Mucosa of descending colon (tissue), 3 donors: ENCODE data around the gene FER. TPM values are rescaled to one million over a fixed set of nuclear protein-coding genes. Genes with fewer than 3 reads are reported as not detected.

Experiments used
- ATAC-seq: fragments of 200-7000 bp; cut with Tn5 transposase; one replicate; pipeline ENCODE4 v1.9.1; 2020; ENCODE audit warnings: mild to moderate bottlenecking, moderate library complexity
- DNase-seq, 3 donors: peaks; one replicate each; pipeline ENCODE4 v3.0.0-alpha.2; 2020
- H3K36me3 ChIP-seq: fragments of 200-600 bp; one replicate; pipeline ENCODE4 v1.8.0; 2021; ENCODE audit warnings: low read depth, mild to moderate bottlenecking
- H3K4me1 ChIP-seq: fragments of 200-600 bp; one replicate; pipeline ENCODE4 v1.8.0; 2021; ENCODE audit warnings: low read depth, mild to moderate bottlenecking
- H3K4me3 ChIP-seq: fragments of 200-600 bp; one replicate; pipeline ENCODE4 v1.8.0; 2021; ENCODE audit warnings: mild to moderate bottlenecking
- H3K9me3 ChIP-seq: fragments of 200-600 bp; one replicate; pipeline ENCODE4 v1.8.0; 2021; ENCODE audit warnings: mild to moderate bottlenecking
- CTCF ChIP-seq: fragments of 200-600 bp; IDR thresholded peaks from one replicate; pipeline ENCODE4 v1.8.0; 2022; ENCODE audit warnings: antibody characterized with exemption, mild to moderate bottlenecking
- intact Hi-C, 2 donors: fragments of 100-400 bp; cut with DNase I in 1 of 2; cut with micrococcal nuclease in 1 of 2; formaldehyde crosslinking; loops; one replicate each; pipeline versions ENCODE4 v1.11.0 to v1.11.1; 2022; cut with DNase I, micrococcal nuclease
- total RNA-seq, 3 donors: library from RNA; stranded (reverse); fragmentation: NEBNext Ultra II Directional in 2 of 3; extraction: Animal tissue kit (Norgen Biotek cat#: 25700) in 2 of 3; gene quantifications; one replicate each; pipeline versions ENCODE4 v1.2.1 to v1.2.4, GENCODE V29; 2021 to 2023
- donor health status: DM: no; HTN: no; CAD: no; lungs with moderate emphysema.
- donor health status: DM: no; HTN: no; CAD: no.
- donor health status: DM: no; HTN: yes; CAD: no.

Gene FER
- total RNA-seq, 3 donors from 2014 or later, result 12.8 to 44.0 (median 13.6) TPM

- Histone ChIP-seq H3K4me1 (no peaks in the 10 kb centered on the region), H3K36me3 (no peaks in the 10 kb centered on the region), H3K9me3 (no peaks in the 10 kb centered on the region), H3K4me3 (peak overlapping the region; percentile 77)
- ATAC-seq (peak; percentile 98), DNase-seq (peak; percentile 98 to 99 (median 98))
- intact Hi-C loops, result no loop called here
- no peak for TF ChIP-seq CTCF
Observed at GRCh38 chr5:108748401-108749127, 867 bp downstream of the FER start.

GRCh38 chr5:108749128-108749861 is 1.6 kb downstream of the FER start:
- no peaks in the 10 kb centered on the region for H3K9me3 ChIP-seq
- ATAC-seq (peak; percentile 44), DNase-seq (no peak)
- H3K4me1 ChIP-seq, result no peaks in the 10 kb centered on the region
- no peak for TF ChIP-seq CTCF
- no peaks in the 10 kb centered on the region for H3K36me3 ChIP-seq
- intact Hi-C loops, result no loop called here
- peak overlapping the region; percentile 77 for H3K4me3 ChIP-seq

- ATAC-seq (no peak), DNase-seq (no peak)
- no peaks in the 10 kb centered on the region for H3K4me1 ChIP-seq
- H3K9me3 ChIP-seq, result no peaks in the 10 kb centered on the region
- H3K36me3 ChIP-seq, result no peaks in the 10 kb centered on the region
- TF ChIP-seq CTCF, result no peak
- intact Hi-C loops, result no loop called here
- no peak overlapping the region for H3K4me3 ChIP-seq
Observed at GRCh38 chr5:108753331-108753730, 5.6 kb downstream of the FER start.

- no peak for ATAC-seq
- no peak for DNase-seq
- intact Hi-C loops, result no loop called here
- Histone ChIP-seq H3K9me3 (no peaks in the 10 kb centered on the region), H3K4me3 (no peak overlapping the region), H3K4me1 (no peaks in the 10 kb centered on the region), H3K36me3 (no peaks in the 10 kb centered on the region)
- no peak for TF ChIP-seq CTCF
Observed at GRCh38 chr5:108753877-108754276, 6.2 kb downstream of the FER start.

GRCh38 chr5:108760512-108760911 is 12.8 kb downstream of the FER start:
- DNase-seq (no peak), ATAC-seq (no peak)
- intact Hi-C loops, result no loop called here
- TF ChIP-seq CTCF, result no peak
- Histone ChIP-seq H3K4me1 (no peaks in the 10 kb centered on the region), H3K9me3 (no peaks in the 10 kb centered on the region), H3K4me3 (no peak overlapping the region), H3K36me3 (no peaks in the 10 kb centered on the region)
